HepG2 (cell line): Measurements from ENCODE around the gene GSK3A. TPM values are rescaled to one million over a fixed set of nuclear protein-coding genes. Genes with fewer than 3 reads are reported as not detected.

Source experiments
- CHD2 ChIP-seq: IDR thresholded peaks from 2 replicates; pipeline ENCODE4 v1.6.1; 2011; ENCODE audit warnings: low read depth, low read length, improper control_type of control experiment
- DR1 ChIP-seq: sonication (generic); formaldehyde crosslinking; IDR thresholded peaks from 2 replicates; pipeline ENCODE4 v1.8.0; 2021; ENCODE audit warnings: mild to moderate bottlenecking, missing genetic modification reagents, inconsistent platforms
- ETV6 ChIP-seq: sonication (generic); formaldehyde crosslinking; conservative IDR thresholded peaks from 2 replicates; pipeline ENCODE4 v1.4.0; 2020; ENCODE audit warnings: missing genetic modification reagents
- IRF1 ChIP-seq: sonication (generic); formaldehyde crosslinking; IDR thresholded peaks from 2 replicates; pipeline ENCODE4 v1.4.0; 2020; ENCODE audit warnings: low read depth, mild to moderate bottlenecking, missing genetic modification reagents
- KAT7 ChIP-seq: IDR thresholded peaks from 2 replicates; pipeline ENCODE4 v1.6.1; 2018; ENCODE audit warnings: borderline replicate concordance, missing compliant biosample characterization
- MEIS1 ChIP-seq: sonication (generic); formaldehyde crosslinking; IDR thresholded peaks from 2 replicates; pipeline ENCODE4 v1.9.0; 2021; ENCODE audit warnings: mild to moderate bottlenecking, missing genetic modification reagents, moderate library complexity, borderline replicate concordance
- MXD1 ChIP-seq: sonication (generic); formaldehyde crosslinking; IDR thresholded peaks from 2 replicates; pipeline ENCODE4 v1.4.0; 2020; ENCODE audit warnings: mild to moderate bottlenecking, missing genetic modification reagents
- NPAS2 ChIP-seq: sonication (generic); formaldehyde crosslinking; IDR thresholded peaks from 2 replicates; pipeline ENCODE4 v1.8.0; 2022; ENCODE audit warnings: mild to moderate bottlenecking, missing genetic modification reagents, borderline replicate concordance
- REXO4 ChIP-seq: sonication (generic); formaldehyde crosslinking; IDR thresholded peaks from 2 replicates; pipeline ENCODE4 v1.8.0; 2022; ENCODE audit warnings: missing genetic modification reagents, mild to moderate bottlenecking, borderline replicate concordance
- U2AF1 ChIP-seq: fragments of 200-400 bp; formaldehyde crosslinking; optimal IDR thresholded peaks from 2 replicates; pipeline ENCODE3; 2017; ENCODE audit warnings: mild to moderate bottlenecking, low read depth, low read length
- ZNF18 ChIP-seq: sonication (generic); formaldehyde crosslinking; IDR thresholded peaks from 2 replicates; pipeline ENCODE4 v1.8.0; 2022; ENCODE audit warnings: mild to moderate bottlenecking, missing genetic modification reagents; ENCODE audit not compliant: insufficient replicate concordance
- polyA plus RNA-seq, 8 experiments: library from polyadenylated mRNA; depleted of rRNA in 3 of 8; stranded (reverse) in 7 of 8; unstranded in 1 of 8; fragments of >200 nt; fragmentation: Illumina TruSeq in 4 of 8; extraction: Trizol in 4 of 8; gene quantifications; 2 replicates each; pipeline versions ENCODE4 v1.2.1 to v1.2.3, GENCODE V29; 2011 to 2016; ENCODE audit warnings: low read depth in 4 of 8, missing spikeins in 1 of 8, mixed read lengths in 1 of 8; ENCODE audit not compliant: insufficient read depth in 1 of 8
- total RNA-seq, 5 experiments: library from RNA; depleted of rRNA; stranded (reverse); fragments of >200 nt; fragmentation: Illumina TruSeq; extraction: Trizol; gene quantifications; 2 replicates each; pipeline ENCODE4 v1.2.3, GENCODE V29; 2016; ENCODE audit warnings: low read depth in 1 of 5
- TF ChIP-seq, protein P1 (sequence below): sonication (generic); formaldehyde crosslinking; IDR thresholded peaks from 2 replicates; pipeline ENCODE4 v1.4.0; 2020; ENCODE audit warnings: missing genetic modification reagents, mild to moderate bottlenecking, borderline replicate concordance
- TF ChIP-seq, protein P2 (sequence below): sonication (generic); formaldehyde crosslinking; IDR thresholded peaks from 2 replicates; pipeline ENCODE4 v1.4.0; 2020; ENCODE audit warnings: mild to moderate bottlenecking, missing genetic modification reagents
- TF ChIP-seq, protein P3 (sequence below): sonication (generic); formaldehyde crosslinking; IDR thresholded peaks from 2 replicates; pipeline ENCODE4 v1.9.0; 2021; ENCODE audit warnings: missing genetic modification reagents, borderline replicate concordance

Gene GSK3A
- total and polyA plus RNA-seq, 2 of the 13 experiments (the other 11 are each of a cell fraction or from before 2014, with no cell fraction given), result 16.9 to 52.5 TPM

- TF ChIP-seq REXO4 (CRISPR knock-in tag) (no peak), IRF1 (CRISPR knock-in tag) (no peak), MXD1 (CRISPR knock-in tag) (no peak), ZNF18 (CRISPR knock-in tag) (no peak), DR1 (CRISPR knock-in tag) (no peak), U2AF1 (no peak), ETV6 (no peak; the same call in 1 of the 2 replicates), NPAS2 (CRISPR knock-in tag) (no peak), CHD2 (peak; percentile 81), MEIS1 (CRISPR knock-in tag) (no peak), KAT7 (no peak)
- TF ChIP-seq, protein P1, sequence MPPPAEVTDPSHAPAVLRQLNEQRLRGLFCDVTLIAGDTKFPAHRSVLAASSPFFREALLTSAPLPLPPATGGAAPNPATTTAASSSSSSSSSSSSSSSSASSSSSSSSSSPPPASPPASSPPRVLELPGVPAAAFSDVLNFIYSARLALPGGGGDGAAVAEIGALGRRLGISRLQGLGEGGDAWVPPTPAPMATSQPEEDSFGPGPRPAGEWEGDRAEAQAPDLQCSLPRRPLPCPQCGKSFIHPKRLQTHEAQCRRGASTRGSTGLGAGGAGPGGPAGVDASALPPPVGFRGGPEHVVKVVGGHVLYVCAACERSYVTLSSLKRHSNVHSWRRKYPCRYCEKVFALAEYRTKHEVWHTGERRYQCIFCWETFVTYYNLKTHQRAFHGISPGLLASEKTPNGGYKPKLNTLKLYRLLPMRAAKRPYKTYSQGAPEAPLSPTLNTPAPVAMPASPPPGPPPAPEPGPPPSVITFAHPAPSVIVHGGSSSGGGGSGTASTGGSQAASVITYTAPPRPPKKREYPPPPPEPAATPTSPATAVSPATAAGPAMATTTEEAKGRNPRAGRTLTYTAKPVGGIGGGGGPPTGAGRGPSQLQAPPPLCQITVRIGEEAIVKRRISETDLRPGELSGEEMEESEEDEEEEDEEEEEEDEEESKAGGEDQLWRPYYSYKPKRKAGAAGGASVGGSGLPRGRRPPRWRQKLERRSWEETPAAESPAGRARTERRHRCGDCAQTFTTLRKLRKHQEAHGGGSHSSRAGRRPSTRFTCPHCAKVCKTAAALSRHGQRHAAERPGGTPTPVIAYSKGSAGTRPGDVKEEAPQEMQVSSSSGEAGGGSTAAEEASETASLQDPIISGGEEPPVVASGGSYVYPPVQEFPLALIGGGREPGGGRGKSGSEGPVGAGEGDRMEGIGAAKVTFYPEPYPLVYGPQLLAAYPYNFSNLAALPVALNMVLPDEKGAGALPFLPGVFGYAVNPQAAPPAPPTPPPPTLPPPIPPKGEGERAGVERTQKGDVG (CRISPR knock-in tag), result 0 out of 2 replicates have a peak, but pooled peaks have one; percentile 61
- TF ChIP-seq, protein P2, sequence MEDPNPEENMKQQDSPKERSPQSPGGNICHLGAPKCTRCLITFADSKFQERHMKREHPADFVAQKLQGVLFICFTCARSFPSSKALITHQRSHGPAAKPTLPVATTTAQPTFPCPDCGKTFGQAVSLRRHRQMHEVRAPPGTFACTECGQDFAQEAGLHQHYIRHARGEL (CRISPR knock-in tag), result no peak
- TF ChIP-seq, protein P3, sequence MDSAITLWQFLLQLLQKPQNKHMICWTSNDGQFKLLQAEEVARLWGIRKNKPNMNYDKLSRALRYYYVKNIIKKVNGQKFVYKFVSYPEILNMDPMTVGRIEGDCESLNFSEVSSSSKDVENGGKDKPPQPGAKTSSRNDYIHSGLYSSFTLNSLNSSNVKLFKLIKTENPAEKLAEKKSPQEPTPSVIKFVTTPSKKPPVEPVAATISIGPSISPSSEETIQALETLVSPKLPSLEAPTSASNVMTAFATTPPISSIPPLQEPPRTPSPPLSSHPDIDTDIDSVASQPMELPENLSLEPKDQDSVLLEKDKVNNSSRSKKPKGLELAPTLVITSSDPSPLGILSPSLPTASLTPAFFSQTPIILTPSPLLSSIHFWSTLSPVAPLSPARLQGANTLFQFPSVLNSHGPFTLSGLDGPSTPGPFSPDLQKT (CRISPR knock-in tag), result 0 out of 2 replicates have a peak, but pooled peaks have one; percentile 87
These were observed 2.2 kb upstream of the GSK3A start (continued) for GRCh38 chr19:42244347-42245220.
